ENCODE results near the gene RAET1G. TPM values are rescaled to one million over a fixed set of nuclear protein-coding genes. Genes with fewer than 3 reads are reported as not detected.

Gene RAET1G
- total RNA-seq, 3 donors from 2014 or later (not counting 1 experiment from before 2014, with no cell fraction given), result 0.43 TPM; not detected in 2

DNA sequence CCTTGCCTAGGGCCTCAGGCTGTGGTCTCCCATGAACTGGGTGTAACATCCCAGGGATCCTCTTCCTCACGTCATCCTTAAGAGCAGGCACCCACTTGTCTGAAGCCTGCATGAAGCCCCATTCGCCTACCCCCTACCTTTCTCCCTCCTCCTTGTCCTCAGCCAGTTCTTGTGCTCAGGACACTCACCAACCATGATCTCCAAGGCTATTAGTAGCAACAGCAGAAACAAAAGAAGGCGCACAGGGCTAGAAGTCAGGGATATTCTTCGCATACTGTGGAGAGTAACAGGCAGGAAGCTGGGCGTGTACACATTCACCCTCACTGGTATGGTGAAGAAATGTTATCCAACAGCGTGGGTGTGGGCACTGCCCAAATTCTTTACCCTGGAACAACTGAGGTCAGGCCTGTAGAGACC lies 32.3 kb downstream of the RAET1G start:
- Mint-ChIP-seq H3K4me3 (no peak overlapping the region), H3K9me3 (no peaks in the 10 kb centered on the region), H3K36me3 (no peaks in the 10 kb centered on the region), H3K27ac (no peak overlapping the region), H3K4me1 (peaks cover 0 to under 1% of the 10 kb centered on the region in 2 donors), H3K27me3 (ENCODE audit: low read depth in 2 of 2) (peaks cover 14 to 30% of the 10 kb centered on the region in 2 donors)
- H3K4me3 ChIP-seq (ENCODE audit: low read length), result no peak overlapping the region
- no peaks in the 10 kb centered on the region for H3K4me1 ChIP-seq (ENCODE audit: control insufficient read depth, insufficient read depth, low read length)
- TF ChIP-seq CTCF (IDR thresholded peaks at IDR 0.05), result no peak
- no peak for ATAC-seq
- 77% methylated on average over 6 of the region's 6 CpGs for WGBS (ENCODE audit: insufficient coverage)
- H3K27ac ChIP-seq (ENCODE audit: low read length), result no peak overlapping the region
- intact Hi-C loops (cut with micrococcal nuclease), result no loop called here
- no peaks in the 10 kb centered on the region for H3K9me3 ChIP-seq (ENCODE audit: control insufficient read depth, insufficient read depth, low read length)
- no peak for DNase-seq
- H3K27me3 ChIP-seq (ENCODE audit: control insufficient read depth, insufficient read depth, low read length), result no peaks in the 10 kb centered on the region
- no peaks in the 10 kb centered on the region for H3K36me3 ChIP-seq (ENCODE audit: control insufficient read depth, insufficient read depth, low read length)

DNA sequence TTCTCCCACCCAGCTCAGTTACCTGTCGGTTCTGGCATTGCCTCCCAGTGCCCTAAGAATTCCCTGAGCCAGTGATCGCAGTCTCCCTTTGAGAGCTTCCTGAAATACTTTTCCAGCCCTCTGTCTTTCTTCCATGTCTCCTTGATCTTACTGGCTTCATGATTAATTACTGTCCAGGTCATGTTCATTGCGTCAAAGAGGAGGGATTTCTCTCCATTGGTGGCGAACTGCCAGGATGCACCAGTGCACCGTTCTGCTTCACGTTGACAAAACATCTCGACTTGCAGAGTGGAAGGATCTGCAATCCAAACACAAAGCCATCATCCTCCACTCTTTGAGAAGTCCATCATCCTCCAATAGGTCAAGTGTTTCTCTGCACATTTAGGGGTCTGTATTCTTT lies 33.6 kb downstream of the RAET1G start:
- H3K4me1 ChIP-seq (ENCODE audit: control insufficient read depth, insufficient read depth, low read length), result no peaks in the 10 kb centered on the region
- WGBS (ENCODE audit: insufficient coverage), result 67% methylated on average over 7 of the region's 7 CpGs
- no peak overlapping the region for H3K27ac ChIP-seq (ENCODE audit: low read length)
- Mint-ChIP-seq H3K9me3 (no peaks in the 10 kb centered on the region), H3K27ac (no peak overlapping the region), H3K36me3 (no peaks in the 10 kb centered on the region), H3K4me3 (no peak overlapping the region), H3K4me1 (no peaks in the 10 kb centered on the region), H3K27me3 (ENCODE audit: low read depth in 2 of 2) (peaks cover 11 to 30% of the 10 kb centered on the region in 2 donors)
- H3K27me3 ChIP-seq (ENCODE audit: control insufficient read depth, insufficient read depth, low read length), result no peaks in the 10 kb centered on the region
- TF ChIP-seq CTCF (IDR thresholded peaks at IDR 0.05), result no peak
- H3K4me3 ChIP-seq (ENCODE audit: low read length), result no peak overlapping the region
- ATAC-seq (no peak), DNase-seq (no peak)
- no peaks in the 10 kb centered on the region for H3K36me3 ChIP-seq (ENCODE audit: control insufficient read depth, insufficient read depth, low read length)
- intact Hi-C loops (cut with micrococcal nuclease), result no loop called here
- no peaks in the 10 kb centered on the region for H3K9me3 ChIP-seq (ENCODE audit: control insufficient read depth, insufficient read depth, low read length)

DNA sequence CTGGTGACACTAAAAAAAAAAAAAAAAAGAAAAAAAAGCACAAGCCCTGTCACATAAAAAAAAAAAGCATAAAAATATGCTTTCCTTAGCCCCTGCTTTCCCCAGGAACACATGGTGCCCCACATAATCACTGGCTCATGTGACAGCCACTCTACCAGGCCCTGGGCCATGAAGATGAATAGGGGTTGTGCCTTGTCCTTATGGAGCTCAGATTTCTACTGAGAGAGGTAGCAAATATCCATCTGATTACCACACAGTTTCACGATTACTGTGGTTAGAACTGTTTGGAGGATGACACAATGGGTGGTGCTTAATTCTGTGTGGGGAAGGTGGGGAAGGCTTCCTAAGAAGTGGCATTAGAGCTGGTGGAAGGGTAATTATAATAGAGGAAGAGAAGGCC lies 34.3 kb downstream of the RAET1G start:
- Mint-ChIP-seq H3K36me3 (no peaks in the 10 kb centered on the region), H3K27me3 (ENCODE audit: low read depth in 2 of 2) (peaks cover 12 to 29% of the 10 kb centered on the region in 2 donors), H3K4me1 (no peaks in the 10 kb centered on the region), H3K27ac (no peak overlapping the region), H3K9me3 (no peaks in the 10 kb centered on the region), H3K4me3 (no peak overlapping the region)
- Histone ChIP-seq H3K9me3 (ENCODE audit: control insufficient read depth, insufficient read depth, low read length) (no peaks in the 10 kb centered on the region), H3K36me3 (ENCODE audit: control insufficient read depth, insufficient read depth, low read length) (no peaks in the 10 kb centered on the region), H3K4me1 (ENCODE audit: control insufficient read depth, insufficient read depth, low read length) (no peaks in the 10 kb centered on the region), H3K27me3 (ENCODE audit: control insufficient read depth, insufficient read depth, low read length) (no peaks in the 10 kb centered on the region), H3K4me3 (ENCODE audit: low read length) (no peak overlapping the region), H3K27ac (ENCODE audit: low read length) (no peak overlapping the region)
- no peak for DNase-seq
- ATAC-seq, result no peak
- intact Hi-C loops (cut with micrococcal nuclease), result no loop called here
- no peak for TF ChIP-seq CTCF (IDR thresholded peaks at IDR 0.05)
- 62% methylated on average over 1 of the region's 1 CpG for WGBS (ENCODE audit: insufficient coverage)

DNA sequence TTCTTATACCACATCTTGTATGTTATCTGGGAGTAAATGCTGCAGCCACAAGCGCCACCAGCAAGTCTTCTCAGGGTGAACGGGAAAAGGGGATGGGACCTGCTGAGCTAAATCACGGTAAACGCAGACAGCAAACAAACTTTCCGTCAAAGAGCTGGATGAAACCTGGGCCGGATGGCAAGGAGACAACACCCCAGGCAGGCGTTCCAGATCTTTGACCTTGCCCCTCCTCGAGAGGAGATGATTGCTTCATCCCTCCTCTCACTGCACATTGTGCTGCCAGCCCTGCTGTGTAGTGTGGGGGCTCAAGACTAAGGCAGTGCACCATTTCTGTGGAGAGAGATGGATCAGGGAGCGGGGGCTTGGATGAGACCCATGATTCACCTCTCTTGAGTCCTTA lies 34.8 kb downstream of the RAET1G start:
- no peak overlapping the region for H3K27ac ChIP-seq (ENCODE audit: low read length)
- intact Hi-C loops (cut with micrococcal nuclease), result no loop called here
- no peaks in the 10 kb centered on the region for H3K36me3 Mint-ChIP-seq
- H3K27ac Mint-ChIP-seq, result no peak overlapping the region
- ATAC-seq (no peak), DNase-seq (no peak)
- no peak overlapping the region for H3K4me3 ChIP-seq (ENCODE audit: low read length)
- H3K4me3 Mint-ChIP-seq, result no peak overlapping the region
- H3K4me1 Mint-ChIP-seq, result no peaks in the 10 kb centered on the region
- H3K9me3 ChIP-seq (ENCODE audit: control insufficient read depth, insufficient read depth, low read length), result no peaks in the 10 kb centered on the region
- H3K27me3 ChIP-seq (ENCODE audit: control insufficient read depth, insufficient read depth, low read length), result no peaks in the 10 kb centered on the region
- no peak for TF ChIP-seq CTCF (IDR thresholded peaks at IDR 0.05)
- H3K27me3 Mint-ChIP-seq (ENCODE audit: low read depth in 2 of 2), result peaks cover 8 to 24% of the 10 kb centered on the region in 2 donors
- no peaks in the 10 kb centered on the region for H3K9me3 Mint-ChIP-seq
- 82% methylated on average over 7 of the region's 9 CpGs for WGBS (ENCODE audit: insufficient coverage)
- no peaks in the 10 kb centered on the region for H3K36me3 ChIP-seq (ENCODE audit: control insufficient read depth, insufficient read depth, low read length)
- H3K4me1 ChIP-seq (ENCODE audit: control insufficient read depth, insufficient read depth, low read length), result no peaks in the 10 kb centered on the region

Measured in natural killer cell (primary cell).